NCI-H2196 treated with DMSO at 0.1 percent for 48 hours (cell line): ENCODE measurements around the gene C9orf153.
"Not testable (repeated sequence)": the region's sequence is repeated elsewhere in the genome, so short reads cannot be mapped to it uniquely, and the experiment has no call there.

Experiments used
- DNase-seq: peaks from one replicate; lab custom pipeline; 2025; ENCODE audit not compliant: unreplicated experiment; lab: John Stamatoyannopoulos, UW

Gene C9orf153

DNA sequence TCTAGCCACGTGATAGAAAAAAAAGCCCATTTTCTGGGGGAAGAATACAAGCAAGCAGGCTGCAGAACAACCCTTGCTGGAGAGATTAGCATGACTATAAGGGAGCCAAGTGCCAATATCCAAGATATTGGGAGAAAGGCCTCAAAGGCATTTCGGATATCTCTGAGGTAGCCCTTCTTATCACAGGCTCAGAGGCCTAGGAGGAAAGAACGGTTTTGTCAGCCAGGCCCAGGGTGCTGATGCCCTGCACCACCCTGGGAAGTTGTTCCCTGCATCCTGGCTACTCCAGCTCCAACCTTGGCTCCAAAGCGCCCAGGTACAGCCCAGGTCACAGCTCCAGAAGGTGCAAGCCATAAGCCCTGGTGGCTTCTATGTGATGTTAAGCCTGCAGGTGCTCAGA lies 66.4 kb downstream of the C9orf153 start:
- no peak for DNase-seq

DNA sequence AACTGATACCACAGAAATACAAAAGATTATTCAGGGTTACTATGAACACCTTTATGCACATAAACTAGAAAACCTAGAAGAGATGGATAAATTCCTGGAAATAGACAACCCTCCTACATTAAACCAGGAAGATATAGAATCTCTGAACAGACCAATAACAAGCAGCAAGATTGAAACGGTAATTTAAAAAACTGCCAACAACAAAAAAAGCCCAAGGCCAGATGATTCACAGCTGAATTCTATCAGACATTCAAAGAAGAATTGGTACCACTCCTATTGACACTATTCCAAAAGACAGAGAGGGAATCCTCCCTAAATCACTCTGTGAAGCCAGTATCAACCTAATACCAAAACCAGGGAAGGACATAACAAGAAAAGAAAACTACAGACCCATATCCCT lies 68.8 kb downstream of the C9orf153 start:
- not testable (repeated sequence) for DNase-seq

DNA sequence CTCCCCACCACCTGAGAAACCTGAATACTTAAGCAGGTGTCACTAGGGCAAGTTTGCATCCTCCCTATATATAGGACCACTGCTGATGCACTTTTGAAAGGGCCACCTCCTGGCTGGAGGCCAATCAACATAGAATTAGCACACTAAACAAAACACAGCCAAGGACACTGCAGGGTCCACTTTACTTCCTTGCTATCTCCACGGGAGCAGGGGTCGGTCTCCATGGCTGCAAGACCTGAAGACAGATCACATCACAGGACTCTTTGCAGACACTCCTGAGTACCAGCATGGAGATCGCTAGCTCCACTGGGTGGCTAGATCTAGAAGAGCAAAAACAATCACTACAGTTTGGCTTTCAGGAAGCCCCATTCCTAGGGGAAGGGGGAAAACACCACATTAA lies 72.3 kb downstream of the C9orf153 start:
- DNase-seq: no peak

DNA sequence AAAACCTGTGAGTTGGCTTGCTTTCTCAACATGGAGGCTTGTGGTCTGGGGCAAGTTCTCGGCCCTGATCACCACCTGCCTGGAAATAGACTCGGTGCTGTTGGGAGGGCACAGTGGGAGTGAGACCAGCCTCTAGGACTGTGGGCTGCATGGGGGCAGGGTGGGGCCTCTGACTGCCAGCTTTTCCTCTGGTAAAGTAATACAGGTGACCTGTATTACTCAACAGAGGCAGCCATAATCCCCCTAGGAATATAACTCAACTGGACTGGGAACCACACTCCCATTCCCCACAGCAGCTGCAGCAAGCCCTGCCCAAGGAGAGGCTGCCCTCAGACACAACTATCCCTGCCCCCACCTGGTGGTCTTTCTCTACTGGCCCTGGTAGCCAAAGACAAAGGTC lies 72.8 kb downstream of the C9orf153 start:
- DNase-seq: no peak

DNA sequence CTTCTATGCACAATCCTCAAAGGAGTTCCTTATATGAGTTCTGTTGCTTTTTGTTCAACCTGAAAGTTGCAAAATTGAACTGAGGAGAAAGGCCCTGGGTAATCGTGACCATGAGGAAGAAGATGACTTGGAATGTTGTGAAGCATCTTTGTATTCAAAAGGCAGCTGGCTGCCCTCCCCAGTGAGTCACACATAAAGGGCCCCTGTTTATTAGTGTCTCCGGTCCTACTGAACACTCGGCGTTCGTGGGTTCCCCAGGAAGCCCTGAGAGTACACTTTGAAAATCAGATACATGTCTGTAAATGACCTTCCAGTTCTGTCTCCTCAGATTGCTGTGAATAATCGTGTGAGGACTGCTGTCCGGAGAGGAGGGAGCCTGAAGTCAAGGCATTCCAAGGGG lies 73.6 kb downstream of the C9orf153 start:
- no peak for DNase-seq

DNA sequence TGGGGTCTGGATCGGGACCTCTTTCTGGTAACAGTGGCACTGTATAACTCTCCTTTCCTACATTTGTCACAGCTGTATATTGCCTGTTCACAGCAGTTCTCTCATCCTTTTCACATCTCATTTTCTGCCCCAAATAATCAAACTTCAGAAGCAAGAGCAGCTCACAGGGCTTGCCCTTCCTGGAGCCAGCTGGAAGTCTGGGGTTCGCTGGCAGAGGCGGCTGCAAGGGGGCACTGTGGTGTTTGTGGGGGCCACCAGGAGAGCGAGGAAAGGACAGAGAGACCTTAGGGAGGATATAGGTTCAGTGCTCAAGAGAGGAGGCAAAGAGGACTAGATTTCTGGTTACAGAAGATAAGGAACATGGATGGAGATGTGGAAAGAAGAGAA lies 75.3 kb downstream of the C9orf153 start:
- DNase-seq: no peak

DNA sequence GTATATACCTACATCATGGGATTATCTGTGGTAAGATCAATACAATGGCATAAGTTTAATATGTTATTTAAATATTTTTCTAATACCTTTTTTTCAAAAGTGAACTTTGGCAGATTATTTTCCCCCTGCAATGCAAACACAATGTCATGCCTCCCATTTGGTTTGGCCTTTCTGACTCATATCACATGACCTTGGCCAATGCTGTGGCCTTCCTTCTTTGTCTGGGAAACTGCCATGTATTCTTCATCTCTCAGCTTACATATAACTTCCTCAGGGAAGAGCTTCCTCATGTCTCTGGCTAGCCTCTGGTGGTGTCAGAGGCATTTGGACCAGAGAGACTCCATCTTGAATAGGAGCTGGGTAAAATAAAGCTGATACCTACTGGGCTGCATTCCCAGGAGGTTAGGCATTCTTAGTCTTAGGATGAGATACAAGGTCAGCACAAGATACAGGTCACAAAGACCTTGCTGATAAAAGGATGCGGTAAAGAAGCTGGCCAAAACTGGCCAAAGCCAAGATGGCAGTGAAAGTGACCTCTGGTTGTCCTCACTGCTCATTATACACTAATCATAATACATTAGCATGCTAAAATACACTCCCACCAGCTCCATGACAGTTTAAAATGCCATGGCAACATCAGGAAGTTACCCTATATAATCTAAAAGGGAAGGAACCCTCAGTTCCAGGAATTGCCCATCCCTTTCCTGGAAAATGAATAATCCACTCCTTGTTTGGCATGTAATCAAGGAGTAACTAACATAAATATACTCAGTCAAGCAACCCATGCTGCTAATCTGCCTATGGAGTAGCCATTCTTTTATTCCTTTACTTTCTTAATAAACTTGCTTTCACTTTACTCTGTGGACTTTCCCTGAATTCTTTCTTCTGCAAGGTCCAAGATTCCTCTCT lies 76.0 kb downstream of the C9orf153 start:
- no peak for DNase-seq

DNA sequence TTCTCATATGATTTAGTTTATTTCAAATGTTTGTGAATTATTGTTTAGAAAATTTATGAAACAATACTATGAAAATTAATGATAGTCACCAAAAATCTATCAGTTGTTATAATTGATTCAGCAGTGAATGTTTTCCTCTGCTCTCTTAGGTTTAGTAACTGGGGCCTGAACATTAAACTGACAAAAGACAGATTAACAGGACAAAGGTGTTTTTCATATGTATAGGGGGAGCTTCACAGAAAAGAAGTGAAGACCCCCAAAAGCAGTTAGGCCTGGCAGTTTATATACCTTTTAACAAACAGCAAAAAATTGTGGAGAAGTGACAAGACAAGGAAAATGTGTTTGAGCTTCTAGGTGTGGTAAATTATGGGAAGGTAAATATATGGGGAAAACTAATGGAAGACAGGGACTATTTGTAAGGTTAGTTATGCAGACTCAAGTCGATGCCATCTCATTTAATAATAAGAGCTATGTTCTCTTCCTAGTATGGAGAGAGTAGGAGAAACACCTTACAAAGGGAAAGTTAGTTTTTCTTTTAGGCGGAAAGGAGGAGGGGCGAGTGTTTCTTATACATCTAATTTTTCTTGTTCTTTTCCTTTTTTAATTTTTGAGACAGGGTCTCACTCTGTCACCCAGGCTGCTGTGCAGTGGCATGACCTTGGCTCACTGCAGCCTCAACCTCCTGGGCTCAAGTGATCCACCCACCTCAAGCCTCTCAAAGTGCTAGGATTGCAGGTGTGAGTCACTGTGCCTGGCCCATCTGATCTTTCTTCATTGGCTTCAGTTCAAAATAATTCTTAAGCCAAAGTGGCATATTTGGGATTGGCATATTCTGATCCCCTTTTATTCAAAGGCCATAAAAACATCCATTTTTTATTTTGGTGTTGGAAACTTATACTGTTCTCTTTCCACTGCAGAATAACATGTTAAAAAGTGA lies 77.8 kb downstream of the C9orf153 start:
- DNase-seq: no peak

DNA sequence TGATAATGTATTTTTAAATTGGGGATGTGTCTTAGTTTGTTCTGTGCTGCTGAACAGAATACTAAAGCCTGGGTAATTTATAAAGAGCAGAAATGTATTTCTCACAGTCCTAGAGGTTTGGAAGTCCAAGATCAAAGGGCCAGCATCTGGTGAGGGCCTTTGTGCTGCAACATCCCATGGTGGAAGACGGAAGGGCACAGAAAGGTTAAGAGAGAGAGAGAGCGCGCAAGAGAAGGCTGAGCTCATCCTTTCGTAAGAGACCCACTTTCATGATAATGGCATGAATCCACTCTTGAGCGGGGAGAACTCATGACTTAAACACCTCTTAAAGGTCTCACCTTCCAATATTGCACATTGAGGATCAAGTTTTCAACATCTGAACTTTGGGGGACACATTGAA lies 81.0 kb downstream of the C9orf153 start:
- no peak for DNase-seq

DNA sequence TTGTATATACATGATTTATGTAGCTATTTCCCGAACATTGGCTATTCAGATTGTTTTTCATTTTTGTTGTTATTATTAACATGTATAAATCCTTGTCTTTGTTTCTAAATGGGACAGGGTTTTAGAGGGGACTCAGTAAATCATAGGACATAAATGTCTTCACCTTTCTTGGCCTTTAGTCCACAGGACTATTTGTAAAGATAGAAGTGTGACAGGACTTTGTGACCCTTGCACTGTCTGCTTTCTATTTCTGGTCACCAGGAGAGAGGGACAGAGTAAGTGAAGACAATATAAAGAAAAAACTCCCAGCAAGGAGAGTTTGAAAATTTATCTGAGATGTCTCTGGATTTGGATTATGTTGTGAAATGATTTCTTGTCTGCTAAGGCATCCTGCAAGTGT lies 81.5 kb downstream of the C9orf153 start:
- DNase-seq: no peak

DNA sequence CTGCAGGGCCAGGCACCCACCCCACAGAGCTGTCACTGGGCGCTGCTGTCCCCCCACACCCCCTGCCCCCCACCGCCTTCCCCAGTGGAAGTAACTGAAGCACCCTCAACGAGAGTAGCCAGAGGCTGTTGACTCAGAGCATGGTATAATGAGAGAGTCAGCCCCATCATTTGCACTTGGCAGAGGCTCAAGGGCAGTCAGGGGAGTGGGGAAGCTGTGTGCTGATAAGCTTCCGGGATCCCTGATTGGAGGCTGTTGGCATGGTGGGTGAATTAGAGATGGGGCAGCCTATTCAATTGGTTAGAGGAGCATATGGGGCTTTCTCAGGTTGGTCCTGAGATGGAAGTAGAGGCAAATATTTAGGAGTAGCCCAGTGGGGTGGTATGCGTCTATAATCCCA lies 83.0 kb downstream of the C9orf153 start:
- DNase-seq: peak; percentile 47

DNA sequence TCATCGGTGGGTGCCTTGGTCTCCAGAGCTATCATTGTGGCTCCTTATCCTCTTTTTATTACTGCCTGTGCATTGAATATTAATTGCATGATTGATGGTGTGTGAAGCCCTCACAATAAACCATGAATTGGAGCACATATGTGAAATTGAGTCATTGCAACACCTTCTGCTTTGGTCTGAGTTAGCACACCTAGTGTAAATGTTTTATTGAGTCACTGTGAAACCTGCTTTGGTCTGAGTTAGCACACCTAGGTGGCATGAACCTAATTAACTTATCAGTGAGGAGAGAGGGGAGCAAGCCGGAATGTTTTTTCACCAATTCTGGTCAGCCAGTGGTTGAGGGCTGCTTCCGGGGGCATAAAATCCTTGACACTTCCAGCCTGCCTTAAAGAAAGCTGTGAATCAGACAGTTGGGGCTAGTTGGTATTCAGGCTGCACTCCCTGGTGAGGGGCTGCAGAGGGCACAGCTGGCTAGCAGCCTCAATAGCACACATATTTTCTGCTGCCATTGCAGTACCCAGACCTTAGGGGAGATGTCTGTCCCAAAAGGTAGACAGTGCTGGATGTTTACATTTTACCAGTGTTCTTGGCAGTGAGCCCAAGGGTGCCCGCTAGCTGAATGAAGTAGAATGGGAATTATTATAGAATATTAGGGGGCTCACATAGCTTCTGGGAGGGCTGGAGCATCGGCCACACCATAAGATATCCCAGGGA lies 83.6 kb downstream of the C9orf153 start:
- no peak for DNase-seq

DNA sequence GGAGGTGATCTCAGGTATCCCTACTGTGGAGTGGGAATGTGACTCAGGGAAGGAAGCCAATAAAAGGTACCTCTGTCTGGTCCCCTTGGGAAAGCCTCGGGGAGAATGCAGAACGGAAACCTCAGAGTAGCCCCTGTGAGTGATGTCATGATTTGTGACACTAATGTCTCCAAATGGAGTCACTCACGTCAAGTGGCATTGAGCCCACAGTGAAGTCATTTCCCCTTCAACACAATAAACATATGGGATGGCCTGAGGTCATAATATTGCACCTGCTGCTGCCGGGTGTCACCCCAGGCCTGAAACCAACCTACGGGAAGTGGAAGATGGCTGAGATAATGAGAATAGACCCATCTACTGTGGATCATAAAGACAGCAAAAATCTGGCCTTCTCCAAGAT lies 84.2 kb downstream of the C9orf153 start:
- no peak for DNase-seq
